Neural progenitor cell (in vitro differentiated cells): Measurements from ENCODE around the gene GATAD2A. TPM values are rescaled to one million over a fixed set of nuclear protein-coding genes. Genes with fewer than 3 reads are reported as not detected.
A peak's percentile ranks its signal among the peaks of the same experiment; 100 is the strongest.

Experiments used
- DNase-seq: peaks from one replicate; pipeline ENCODE4 v3.0.0-alpha.2; 2016; ENCODE audit warnings: low spot score
- H2AFZ ChIP-seq: fragments of 200-600 bp; sonication (generic); replicated peaks from 2 replicates; pipeline ENCODE4 v1.6.1; 2016; ENCODE audit warnings: antibody characterized with exemption
- H3F3A ChIP-seq: fragments of 200-600 bp; sonication (generic); 2 replicates; pipeline ENCODE4 v1.6.1; 2016; ENCODE audit warnings: antibody characterized with exemption, low read depth
- H3K27ac ChIP-seq: fragments of 200-600 bp; sonication (generic); 2 replicates; pipeline ENCODE4 v1.5.1; 2016; ENCODE audit warnings: mild to moderate bottlenecking
- H3K27me3 ChIP-seq: fragments of 200-600 bp; sonication (generic); 2 replicates; pipeline ENCODE4 v1.6.1; 2016; ENCODE audit warnings: mild to moderate bottlenecking, moderate library complexity
- H3K36me3 ChIP-seq: fragments of 200-600 bp; sonication (generic); 2 replicates; pipeline ENCODE4 v1.5.1; 2016
- H3K4me1 ChIP-seq: fragments of 200-600 bp; sonication (generic); 2 replicates; pipeline ENCODE4 v1.6.1; 2016; ENCODE audit warnings: mixed run types
- H3K4me2 ChIP-seq: fragments of 200-600 bp; sonication (generic); 2 replicates; pipeline ENCODE4 v1.6.1; 2016
- H3K4me3 ChIP-seq: fragments of 200-600 bp; sonication (generic); 2 replicates; pipeline ENCODE4 v1.5.1; 2016
- H3K79me2 ChIP-seq: fragments of 200-600 bp; sonication (generic); 2 replicates; pipeline ENCODE4 v1.6.1; 2016; ENCODE audit warnings: low read depth
- H3K9ac ChIP-seq: fragments of 200-600 bp; sonication (generic); 2 replicates; pipeline ENCODE4 v1.6.1; 2016
- H3K9me3 ChIP-seq: fragments of 200-600 bp; sonication (generic); 2 replicates; pipeline ENCODE4 v1.5.1; 2016; ENCODE audit warnings: low read depth
- H4K20me1 ChIP-seq: fragments of 200-600 bp; sonication (generic); 2 replicates; pipeline ENCODE4 v1.6.1; 2016; ENCODE audit warnings: low read depth
- H3K27ac Mint-ChIP-seq: 3 replicates; pipeline ENCODE4 v1.8.0; 2021; ENCODE audit warnings: mixed read lengths
- H3K27me3 Mint-ChIP-seq: 2 replicates; pipeline ENCODE4 v1.8.0; 2022; ENCODE audit warnings: low read depth, mild to moderate bottlenecking, inconsistent platforms, moderate library complexity, mixed read lengths; ENCODE audit not compliant: insufficient read depth
- H3K36me3 Mint-ChIP-seq: 3 replicates; pipeline ENCODE4 v1.8.0; 2021; ENCODE audit warnings: mixed read lengths
- H3K4me1 Mint-ChIP-seq: 3 replicates; pipeline ENCODE4 v1.8.0; 2021; ENCODE audit warnings: mixed read lengths
- H3K4me3 Mint-ChIP-seq: 3 replicates; pipeline ENCODE4 v1.8.0; 2021; ENCODE audit warnings: mild to moderate bottlenecking, moderate library complexity, mixed read lengths
- H3K9me3 Mint-ChIP-seq: 3 replicates; pipeline ENCODE4 v1.8.0; 2020; ENCODE audit warnings: mixed read lengths
- EZH2 ChIP-seq: fragments of 200-600 bp; sonication (generic); IDR thresholded peaks from 2 replicates; pipeline ENCODE4 v1.6.1; 2017; ENCODE audit warnings: antibody characterized with exemption, mild to moderate bottlenecking, moderate library complexity
- EZH2phosphoT487 ChIP-seq: fragments of 200-600 bp; sonication (generic); IDR thresholded peaks from 2 replicates; pipeline ENCODE4 v1.6.1; 2017; ENCODE audit warnings: antibody characterized with exemption
- total RNA-seq: library from RNA; depleted of rRNA; stranded (reverse); fragments of >200 nt; gene quantifications from 2 replicates; pipeline ENCODE4 v1.2.3, GENCODE V29; 2015; ENCODE audit warnings: low replicate concordance
- TF ChIP-seq, protein P1 (sequence below): fragments of 200-600 bp; sonication (generic); IDR thresholded peaks from 2 replicates; pipeline ENCODE4 v1.5.1; 2017; ENCODE audit warnings: antibody characterized with exemption, mild to moderate bottlenecking

Gene GATAD2A
- total RNA-seq, 1 donor from 2014 or later, result 37.9 TPM

DNA sequence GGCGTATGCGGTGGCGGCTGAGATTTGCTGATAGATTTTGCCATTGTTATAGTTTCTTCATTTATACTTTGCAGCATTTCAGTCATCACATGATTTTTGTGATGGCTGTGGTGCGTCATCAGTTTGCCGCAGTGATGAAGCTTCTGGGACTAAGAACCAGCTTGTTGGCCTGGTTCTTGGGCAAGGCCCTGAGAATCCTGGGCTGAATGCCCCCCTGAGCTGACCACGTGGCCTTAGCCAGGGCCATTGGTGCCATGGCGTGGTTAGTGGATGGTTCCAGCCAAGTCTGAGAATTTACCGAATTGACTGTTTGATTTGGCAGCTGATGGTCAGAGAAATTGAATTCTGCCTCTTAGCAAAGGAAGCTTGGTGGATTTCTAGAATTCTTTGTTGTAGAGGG lies 17.8 kb downstream of the GATAD2A start:
- Histone ChIP-seq H2AFZ (no peak overlapping the region), H3K9ac (no peak overlapping the region), H3K36me3 (no peaks in the 10 kb centered on the region), H3K79me2 (peaks cover 100% of the 10 kb centered on the region), H3K4me3 (no peak overlapping the region), H3K4me2 (no peak overlapping the region), H4K20me1 (peaks cover 89% of the 10 kb centered on the region), H3F3A (no peaks in the 10 kb centered on the region), H3K9me3 (no peaks in the 10 kb centered on the region), H3K27me3 (no peaks in the 10 kb centered on the region), H3K4me1 (peaks cover 18% of the 10 kb centered on the region), H3K27ac (no peak overlapping the region)
- H3K27ac Mint-ChIP-seq, result no peak overlapping the region
- H3K9me3 Mint-ChIP-seq, result peaks cover 2% of the 10 kb centered on the region
- H3K4me3 Mint-ChIP-seq, result no peak overlapping the region
- H3K27me3 Mint-ChIP-seq, result no peaks in the 10 kb centered on the region
- TF ChIP-seq EZH2phosphoT487, result no peak
- TF ChIP-seq, protein P1, sequence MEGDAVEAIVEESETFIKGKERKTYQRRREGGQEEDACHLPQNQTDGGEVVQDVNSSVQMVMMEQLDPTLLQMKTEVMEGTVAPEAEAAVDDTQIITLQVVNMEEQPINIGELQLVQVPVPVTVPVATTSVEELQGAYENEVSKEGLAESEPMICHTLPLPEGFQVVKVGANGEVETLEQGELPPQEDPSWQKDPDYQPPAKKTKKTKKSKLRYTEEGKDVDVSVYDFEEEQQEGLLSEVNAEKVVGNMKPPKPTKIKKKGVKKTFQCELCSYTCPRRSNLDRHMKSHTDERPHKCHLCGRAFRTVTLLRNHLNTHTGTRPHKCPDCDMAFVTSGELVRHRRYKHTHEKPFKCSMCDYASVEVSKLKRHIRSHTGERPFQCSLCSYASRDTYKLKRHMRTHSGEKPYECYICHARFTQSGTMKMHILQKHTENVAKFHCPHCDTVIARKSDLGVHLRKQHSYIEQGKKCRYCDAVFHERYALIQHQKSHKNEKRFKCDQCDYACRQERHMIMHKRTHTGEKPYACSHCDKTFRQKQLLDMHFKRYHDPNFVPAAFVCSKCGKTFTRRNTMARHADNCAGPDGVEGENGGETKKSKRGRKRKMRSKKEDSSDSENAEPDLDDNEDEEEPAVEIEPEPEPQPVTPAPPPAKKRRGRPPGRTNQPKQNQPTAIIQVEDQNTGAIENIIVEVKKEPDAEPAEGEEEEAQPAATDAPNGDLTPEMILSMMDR, result no peak
- TF ChIP-seq EZH2, result no peak
- no peak for DNase-seq
- H3K36me3 Mint-ChIP-seq, result peaks cover 10% of the 10 kb centered on the region
- H3K4me1 Mint-ChIP-seq, result peaks cover 16% of the 10 kb centered on the region

DNA sequence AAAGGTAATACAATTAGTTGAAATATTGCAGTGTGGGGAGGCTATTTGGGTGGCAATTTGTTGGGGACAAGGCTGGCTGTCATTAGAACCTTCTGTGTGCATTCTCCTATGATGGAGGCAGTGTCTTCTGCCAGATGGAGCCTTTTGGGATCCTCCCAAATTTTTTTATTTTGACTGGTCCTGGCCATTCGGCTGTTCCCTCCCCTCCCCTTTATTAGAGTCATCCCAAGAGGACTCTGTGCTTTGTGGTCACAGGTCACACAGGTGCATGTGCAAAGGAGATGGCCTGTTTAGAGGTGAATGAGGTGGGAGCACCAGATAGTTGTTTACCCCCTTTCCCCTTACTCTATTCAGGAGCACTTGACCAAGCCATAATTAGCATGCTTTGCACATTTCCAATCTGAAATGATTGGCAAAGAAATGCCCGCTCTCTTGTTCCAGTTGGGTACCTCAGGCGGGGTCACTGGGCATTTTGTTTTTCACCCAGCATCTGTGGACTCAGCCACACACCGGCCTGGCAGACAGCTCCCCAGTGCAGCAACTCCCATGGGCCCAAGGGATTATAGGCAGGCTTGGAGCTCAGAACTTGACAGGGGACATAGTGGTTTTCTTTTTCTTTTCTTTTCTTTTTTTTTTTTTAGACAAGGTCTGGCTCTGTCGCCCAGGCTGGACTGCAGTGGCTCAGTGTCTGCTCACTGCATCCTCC lies 19.8 kb downstream of the GATAD2A start:
- Histone ChIP-seq H3K27ac (no peak overlapping the region), H3F3A (no peaks in the 10 kb centered on the region), H3K9ac (no peak overlapping the region), H3K36me3 (no peaks in the 10 kb centered on the region), H3K4me1 (peaks cover 18% of the 10 kb centered on the region), H4K20me1 (peaks cover 94% of the 10 kb centered on the region), H3K4me2 (no peak overlapping the region), H3K9me3 (no peaks in the 10 kb centered on the region), H3K79me2 (peaks cover 100% of the 10 kb centered on the region), H3K27me3 (no peaks in the 10 kb centered on the region), H3K4me3 (no peak overlapping the region), H2AFZ (no peak overlapping the region)
- TF ChIP-seq EZH2 (no peak), EZH2phosphoT487 (no peak)
- TF ChIP-seq, protein P1, result no peak
- peak overlapping the region; percentile 82 for H3K27ac Mint-ChIP-seq
- no peaks in the 10 kb centered on the region for H3K27me3 Mint-ChIP-seq
- H3K4me1 Mint-ChIP-seq, result peaks cover 13% of the 10 kb centered on the region
- no peak for DNase-seq
- peaks cover 2% of the 10 kb centered on the region for H3K9me3 Mint-ChIP-seq
- peaks cover 14% of the 10 kb centered on the region for H3K36me3 Mint-ChIP-seq
- no peak overlapping the region for H3K4me3 Mint-ChIP-seq

DNA sequence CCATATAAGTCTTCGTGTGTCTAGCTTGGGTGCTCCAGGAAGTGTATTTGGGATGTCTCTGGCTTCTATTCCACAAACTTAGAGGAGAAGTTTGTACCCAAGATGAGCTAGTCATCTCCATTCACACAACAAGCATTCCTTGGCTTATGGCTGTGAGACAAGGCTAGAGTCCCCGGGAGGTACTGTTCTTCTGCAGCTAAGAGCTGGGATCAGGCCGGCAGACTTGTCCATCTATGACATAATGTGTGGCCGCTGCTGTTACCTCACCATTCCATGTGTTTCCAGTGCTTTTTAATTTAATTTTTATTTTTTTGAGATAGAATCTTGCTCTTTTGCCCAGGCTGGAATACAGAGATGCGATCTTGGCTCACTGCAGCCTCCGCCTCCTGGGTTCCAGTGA lies 20.7 kb downstream of the GATAD2A start:
- H3K27ac Mint-ChIP-seq, result no peak overlapping the region
- H4K20me1 ChIP-seq, result peaks cover 92% of the 10 kb centered on the region

More for the DNA sequence above, 20.7 kb downstream of the GATAD2A start:
- H3K4me3 ChIP-seq, result no peak overlapping the region
- no peaks in the 10 kb centered on the region for H3F3A ChIP-seq
- H3K27ac ChIP-seq, result peak overlapping the region; percentile 20
- H3K36me3 Mint-ChIP-seq, result peaks cover 16% of the 10 kb centered on the region
- no peak overlapping the region for H3K9ac ChIP-seq
- no peak overlapping the region for H3K4me2 ChIP-seq
- no peaks in the 10 kb centered on the region for H3K27me3 Mint-ChIP-seq
- no peaks in the 10 kb centered on the region for H3K9me3 ChIP-seq
- H3K4me1 Mint-ChIP-seq, result peaks cover 11% of the 10 kb centered on the region
- no peak overlapping the region for H3K4me3 Mint-ChIP-seq
- H3K36me3 ChIP-seq, result no peaks in the 10 kb centered on the region
- H3K27me3 ChIP-seq, result no peaks in the 10 kb centered on the region
- DNase-seq, result no peak
- H3K4me1 ChIP-seq, result peaks cover 18% of the 10 kb centered on the region
- H2AFZ ChIP-seq, result no peak overlapping the region
- TF ChIP-seq, protein P1, result no peak
- no peak for TF ChIP-seq EZH2phosphoT487
- TF ChIP-seq EZH2, result no peak
- H3K9me3 Mint-ChIP-seq, result no peaks in the 10 kb centered on the region
- peaks cover 100% of the 10 kb centered on the region for H3K79me2 ChIP-seq
